Stimulated activated CD8-positive, alpha-beta memory T cell treated with anti-CD3 and anti-CD28 coated beads, Interleukin-15, amount 100 ng/mL, for 48 hours (primary cell): ENCODE data around the gene SFXN1.

Experiments
- DNase-seq, 2 donors: peaks; one replicate each; pipeline ENCODE4 v3.0.0-alpha.2; 2020; ENCODE audit warnings: low read depth in 2 of 2

SFXN1 gene

DNA sequence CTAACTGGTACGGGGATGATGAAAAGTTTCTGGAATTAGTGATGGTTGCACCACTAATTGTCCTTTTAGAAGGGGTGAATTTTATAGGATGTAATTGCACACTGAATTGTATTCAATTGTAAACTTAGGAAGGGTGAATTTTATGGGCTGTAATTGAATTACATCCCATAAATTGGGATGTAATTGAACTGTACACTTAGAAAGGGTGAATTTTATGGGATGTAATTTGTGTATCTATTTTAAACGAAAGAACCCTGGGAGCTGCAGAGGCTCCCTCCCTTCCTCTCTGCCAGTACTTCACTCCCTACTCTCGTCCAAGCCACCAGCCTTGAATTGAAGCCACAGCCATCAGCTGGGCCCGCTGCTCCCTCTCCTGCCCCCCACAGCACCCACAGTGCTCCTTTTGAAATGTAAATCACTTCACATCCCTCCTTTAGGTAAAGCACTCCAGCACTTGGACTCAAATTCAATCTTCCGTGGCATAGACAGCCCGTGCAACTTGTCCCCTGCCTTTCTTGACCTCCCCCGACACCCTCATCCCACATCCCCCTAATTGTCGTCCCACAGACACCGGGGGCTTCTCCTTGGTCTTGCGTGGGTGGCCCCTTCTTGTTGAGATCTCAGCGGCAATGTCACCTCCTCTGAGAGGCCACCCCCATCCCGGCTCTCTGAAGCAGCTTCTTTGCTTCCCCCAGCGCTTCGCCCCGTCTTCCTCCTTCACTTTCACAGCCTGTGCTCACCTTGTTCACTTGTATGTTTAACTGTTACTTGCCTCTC is 95.3 kb downstream of the SFXN1 start:
- DNase-seq, result no peak

DNA sequence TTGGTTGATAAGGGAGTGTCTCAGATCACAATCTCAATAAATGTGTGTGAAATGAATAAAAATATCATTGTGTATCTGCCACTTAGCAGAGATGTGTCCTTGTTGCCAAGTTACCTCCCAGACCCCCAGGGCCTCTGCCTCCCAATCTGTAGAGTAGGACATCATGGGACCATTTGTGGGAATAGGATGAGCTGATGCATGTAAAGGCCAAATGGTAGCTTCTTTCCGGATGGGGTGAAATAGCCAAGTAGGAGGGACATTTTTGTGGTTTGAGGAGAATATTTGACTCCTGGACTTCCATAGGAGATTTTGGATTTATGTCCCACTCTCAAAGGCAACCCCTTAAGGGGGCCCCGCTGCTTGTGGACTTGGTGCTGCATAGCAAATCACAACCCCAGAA is 96.9 kb downstream of the SFXN1 start:
- DNase-seq, result no peak

DNA sequence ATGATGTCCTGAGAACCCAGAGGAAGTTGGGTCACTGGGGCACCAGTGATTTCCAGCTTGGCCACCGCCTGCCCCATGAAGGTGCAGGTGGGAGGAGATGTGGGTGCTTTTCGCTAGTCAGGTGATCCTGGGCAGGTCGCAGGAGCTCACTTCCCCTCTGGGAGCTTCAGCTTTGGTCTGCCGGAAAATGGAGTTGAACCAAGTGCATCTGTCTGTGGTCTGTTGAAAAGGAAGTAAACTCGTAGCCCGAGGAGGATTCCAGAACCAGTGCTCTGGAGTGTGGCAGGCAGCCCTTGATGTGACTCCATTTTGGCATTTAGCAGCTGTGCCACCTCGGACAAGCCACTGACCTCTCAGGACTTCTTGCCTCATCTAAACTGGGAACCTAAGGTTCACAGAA is 97.7 kb downstream of the SFXN1 start:
- no peak for DNase-seq

DNA sequence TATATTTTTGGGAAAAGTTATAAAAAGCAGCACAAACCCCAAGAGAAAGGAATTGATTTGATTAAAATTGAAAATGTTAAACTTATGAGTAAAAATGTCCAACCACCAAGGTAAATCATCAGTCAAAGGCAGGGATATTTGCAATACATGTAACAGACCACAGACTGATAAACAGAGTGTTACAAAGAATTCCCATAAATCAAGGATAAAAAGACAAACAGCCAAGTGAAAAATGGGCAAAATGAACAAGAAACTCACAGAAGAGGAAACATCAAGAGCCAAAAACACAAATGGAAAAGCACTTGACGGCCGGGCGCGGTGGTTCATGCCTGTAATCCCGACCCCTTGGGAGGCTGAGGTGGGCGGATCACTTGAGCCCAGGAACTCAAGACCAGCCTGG is 98.2 kb downstream of the SFXN1 start:
- no peak for DNase-seq
